Skin of body (tissue), 2 donors: ENCODE measurements around the gene ZNF236. TPM values are rescaled to one million over a fixed set of nuclear protein-coding genes. Genes with fewer than 3 reads are reported as not detected.

Source experiments
- small RNA-seq: library from RNA; depleted of rRNA; stranded (forward); fragments of <200 nt; gene quantifications from one replicate; pipeline ENCODE3, GENCODE V24; 2014; ENCODE audit warnings: low replicate concordance
- total RNA-seq: library from RNA; depleted of rRNA; stranded (reverse); fragments of >200 nt; gene quantifications from one replicate; pipeline ENCODE4 v1.2.3, GENCODE V29; 2014

ZNF236 gene
- total RNA-seq, 1 donor from 2014 or later: 13.8 TPM

Small RNA genes within 50 kb of the gene (small RNA-seq; reads per million reads assigned to genes)
- gene RF00017 (not detected), gene RNU6-346P (not detected)
